ENCODE results near the gene ZNF684. TPM values are rescaled to one million over a fixed set of nuclear protein-coding genes. Genes with fewer than 3 reads are reported as not detected.
"Not testable (repeated sequence)": the region's sequence is repeated elsewhere in the genome, so short reads cannot be mapped to it uniquely, and the experiment has no call there.

ZNF684 gene
- 1 to 10 TPM; 5.2 to 8.3 TPM for total RNA-seq
- long read RNA-seq, partial matches to known transcripts, result 0 of 3 reads
- long read RNA-seq, other reads (novel, unspliced or antisense), result 1 of 3 reads

DNA sequence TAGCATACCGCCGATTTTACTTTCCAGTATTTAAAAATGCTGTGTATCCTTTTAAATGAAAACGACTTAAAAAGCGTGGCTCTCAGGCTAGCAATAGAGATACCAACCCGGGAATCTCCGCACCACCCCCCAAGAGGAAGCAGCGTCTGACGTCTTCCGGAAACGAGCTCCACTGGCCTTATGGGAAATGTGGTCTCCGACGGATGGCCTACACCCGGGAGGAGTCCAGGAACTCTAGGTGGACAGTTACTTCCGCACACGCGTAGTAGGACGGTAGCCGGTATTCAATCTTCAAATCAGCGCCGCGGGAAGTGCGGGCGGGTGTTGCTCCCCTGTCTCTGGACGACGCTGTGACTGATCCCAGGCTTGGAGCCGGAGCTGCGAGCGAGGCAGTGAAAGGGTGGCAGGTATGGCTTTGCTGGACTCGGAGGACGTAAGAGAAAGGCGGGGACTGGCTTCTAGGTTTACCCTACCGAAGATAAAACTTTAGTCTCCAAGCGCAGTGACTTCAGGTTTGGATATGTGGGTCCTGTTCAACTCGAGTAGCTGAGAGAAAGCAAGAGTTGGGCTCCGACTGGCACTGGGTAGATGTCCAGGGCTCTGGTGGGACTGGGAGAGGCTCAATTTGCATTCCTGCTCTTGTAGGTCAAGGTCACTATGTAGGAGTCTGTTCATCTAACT is at the start of gene ZNF684:
ZNF684 (plus strand) TSS at position 257 of the 681 bp plus-strand sequence. CDS start 1,530 bp downstream, outside the sequence.
- intact Hi-C loops (cut with DNase I, micrococcal nuclease), result no loop called here
- DNase-seq, result peak; percentile 88 to 94
- ATAC-seq, result peak; percentile 97

DNA sequence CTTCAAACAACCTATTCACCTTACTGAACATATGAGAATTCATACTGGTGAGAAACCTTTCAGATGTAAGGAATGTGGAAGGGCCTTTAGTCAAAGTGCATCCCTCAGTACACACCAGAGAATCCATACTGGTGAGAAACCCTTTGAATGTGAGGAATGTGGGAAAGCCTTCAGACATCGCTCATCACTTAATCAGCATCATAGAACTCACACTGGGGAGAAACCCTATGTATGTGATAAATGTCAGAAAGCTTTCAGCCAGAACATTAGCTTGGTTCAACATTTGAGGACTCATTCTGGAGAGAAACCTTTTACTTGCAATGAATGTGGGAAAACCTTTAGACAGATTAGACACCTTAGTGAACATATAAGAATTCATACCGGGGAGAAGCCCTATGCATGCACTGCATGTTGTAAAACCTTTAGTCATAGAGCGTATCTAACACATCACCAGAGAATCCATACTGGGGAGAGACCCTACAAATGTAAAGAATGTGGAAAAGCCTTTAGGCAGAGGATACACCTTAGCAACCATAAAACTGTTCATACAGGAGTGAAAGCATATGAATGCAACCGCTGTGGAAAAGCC is 36.0 kb upstream of the ZNF684 start:
- DNase-seq (no peak), ATAC-seq (no peak)
- intact Hi-C loops (cut with DNase I, micrococcal nuclease), result no loop called here

DNA sequence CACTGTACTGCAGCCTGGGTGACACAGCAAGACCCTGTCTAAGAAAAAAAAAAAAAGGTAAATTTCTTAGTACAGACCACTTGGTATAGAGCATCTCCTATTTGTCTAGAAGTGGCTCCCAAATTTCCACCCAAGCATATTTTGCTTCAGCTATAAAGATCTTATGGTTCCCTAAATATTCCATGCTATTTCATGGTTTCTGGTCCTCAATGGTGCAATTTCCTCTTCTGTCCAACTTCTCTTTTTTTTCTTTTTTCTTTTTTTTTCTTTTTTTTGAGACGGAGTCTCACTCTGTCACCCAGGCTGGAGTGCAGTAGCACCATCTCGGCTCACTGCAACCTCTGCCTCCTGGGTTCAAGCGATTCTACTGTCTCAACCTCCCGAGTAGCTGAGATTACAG is 28.8 kb upstream of the ZNF684 start:
- ATAC-seq; DNase-seq; intact Hi-C loops (cut with DNase I, micrococcal nuclease): not testable (repeated sequence)

DNA sequence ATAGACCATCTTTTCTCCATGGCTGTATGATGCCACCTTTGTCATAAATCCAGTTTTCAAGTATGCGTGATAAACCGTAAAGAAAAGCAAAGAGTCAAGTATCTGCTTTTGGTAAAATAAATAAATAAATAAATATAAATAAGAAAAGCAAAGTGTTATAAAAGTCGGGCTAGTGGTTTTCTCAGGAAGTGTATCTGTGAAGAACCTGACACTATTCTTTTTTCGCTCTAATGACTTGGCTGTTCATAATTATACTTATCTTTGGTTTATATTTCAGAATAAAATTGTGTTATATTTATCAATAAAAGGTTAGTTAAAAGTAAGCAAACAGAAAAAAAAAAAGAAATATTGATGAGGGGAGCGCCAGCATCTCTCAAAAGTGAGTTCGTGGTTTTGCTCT is 23.5 kb upstream of the ZNF684 start:
- no peak for ATAC-seq
- no peak for DNase-seq
- intact Hi-C loops (cut with DNase I, micrococcal nuclease), result no loop called here

DNA sequence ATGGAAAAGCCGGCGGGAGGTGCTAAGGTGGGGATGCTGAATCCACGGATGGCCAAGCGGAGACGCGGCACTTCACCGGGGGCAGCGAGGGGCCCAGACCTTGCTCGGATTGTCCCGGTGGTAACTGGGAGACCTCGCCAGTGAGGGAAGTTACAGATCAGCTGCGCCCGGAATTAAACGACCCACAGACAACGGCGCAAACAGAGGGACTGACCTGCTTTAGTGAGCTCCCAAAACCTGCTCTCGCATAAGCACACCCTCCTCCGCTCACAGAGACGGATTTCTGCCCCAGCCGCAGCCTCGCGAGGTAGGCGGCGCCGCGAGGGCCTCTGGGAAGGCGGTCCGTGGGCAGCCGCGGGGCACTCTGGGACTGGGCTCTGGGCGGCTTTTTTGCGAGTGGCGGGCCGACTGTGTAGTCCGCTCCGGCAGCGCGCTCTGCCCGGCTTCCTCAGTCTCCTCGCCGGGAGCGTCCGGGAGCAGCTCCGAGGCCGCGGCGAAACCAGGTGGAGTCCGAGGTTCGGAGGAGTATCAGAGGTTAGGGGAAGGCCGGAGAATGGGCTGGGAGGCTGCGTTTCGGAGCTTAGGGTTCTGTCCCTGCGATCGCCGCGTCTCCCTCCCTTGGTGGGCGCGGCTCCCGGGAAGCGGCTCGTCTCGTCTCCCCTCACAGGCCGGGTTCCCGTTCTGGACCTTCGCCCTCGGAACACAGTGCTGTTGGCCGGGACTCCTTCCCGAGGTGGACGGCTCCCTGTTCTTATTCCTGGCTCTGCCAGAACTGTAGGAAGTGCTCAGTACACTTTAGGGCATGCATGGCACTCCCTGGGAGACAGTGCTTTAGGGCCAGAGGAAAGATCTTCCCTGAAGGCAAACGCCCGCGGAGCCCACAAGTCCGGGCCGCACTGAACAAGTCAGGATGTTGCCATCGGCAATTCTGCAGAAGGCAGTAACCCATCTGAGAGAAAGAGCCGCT is 22.8 kb upstream of the ZNF684 start, which contains the start of gene EXO5:
EXO5 (plus strand) TSS at position 393 of the 967 bp plus-strand sequence. CDS start 5,778 bp downstream, outside the sequence.
- intact Hi-C loops (cut with DNase I, micrococcal nuclease), result no loop called here
- ATAC-seq, result peak; percentile 99

DNA sequence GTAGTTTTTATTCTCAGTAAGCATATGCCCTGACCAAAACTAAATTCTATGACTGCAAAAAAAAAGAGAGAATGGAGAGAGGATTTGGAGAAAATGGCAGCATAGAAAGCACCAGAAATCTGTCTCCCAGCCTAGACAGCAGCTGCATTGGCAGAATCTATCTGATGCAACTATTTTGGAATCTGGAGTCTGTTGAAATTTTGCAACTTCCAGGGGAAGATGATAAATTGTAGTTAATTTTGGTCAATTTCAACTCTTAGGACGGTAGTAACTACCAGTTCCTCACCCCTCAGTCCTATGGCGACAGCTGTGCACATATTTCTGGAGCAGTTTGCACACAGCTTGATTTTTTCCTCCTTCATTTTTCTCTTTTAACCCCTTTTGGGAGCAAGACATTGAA is 11.9 kb upstream of the ZNF684 start:
- intact Hi-C loops (cut with DNase I, micrococcal nuclease), result no loop called here
- ATAC-seq (no peak), DNase-seq (no peak)

More for the DNA sequence above, 22.8 kb upstream of the ZNF684 start, which contains the start of gene EXO5:
- peak; percentile 73 to 87 for DNase-seq

DNA sequence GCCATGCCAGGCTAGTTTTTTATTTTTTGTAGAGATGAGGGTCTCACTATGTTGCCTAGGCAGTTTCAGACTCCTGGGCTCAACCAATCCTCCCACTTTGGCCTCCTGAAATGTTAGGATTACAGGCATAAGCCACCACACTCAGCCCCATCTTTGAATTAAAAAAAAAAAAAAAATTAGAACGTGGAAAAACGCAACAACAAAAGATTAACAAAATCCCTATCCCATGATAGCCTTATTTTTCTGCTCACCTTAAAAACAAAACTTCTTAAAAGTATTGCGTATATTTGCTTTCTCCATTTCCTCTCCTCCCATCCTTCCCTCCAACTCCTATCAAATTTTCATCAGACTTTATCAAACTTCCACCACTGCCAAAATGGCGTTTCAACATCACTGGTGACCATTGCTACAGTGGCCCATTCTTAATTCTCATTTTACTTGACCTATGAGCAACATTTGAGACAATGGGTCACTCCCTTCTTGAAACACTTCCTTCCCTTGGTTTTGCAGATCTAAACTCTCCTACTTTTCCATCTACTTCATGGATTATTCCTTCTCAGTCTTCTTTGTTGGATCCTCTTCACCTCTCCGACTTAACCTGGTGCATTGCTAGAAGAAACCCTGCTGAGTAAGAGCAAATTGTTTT is 579 bp upstream of the ZNF684 start:
- no peak for DNase-seq

DNA sequence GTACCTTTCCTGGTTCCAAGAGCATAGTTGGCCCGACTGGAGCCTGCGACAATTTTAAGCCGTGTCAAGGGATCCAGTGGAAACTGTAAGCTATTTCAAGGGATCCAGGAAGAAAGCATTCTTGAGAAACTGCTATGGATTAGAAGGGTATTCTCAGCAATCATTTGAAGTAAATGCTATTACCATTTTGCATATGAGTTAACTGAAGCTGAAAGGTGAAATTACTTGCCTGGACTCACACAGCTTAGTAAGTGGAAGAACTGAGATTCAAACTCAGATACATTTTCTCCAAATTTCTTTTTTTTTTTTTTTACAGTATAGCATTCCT is 589 bp downstream of the ZNF684 start:
- DNase-seq (no peak), ATAC-seq (no peak)
- intact Hi-C loops (cut with DNase I, micrococcal nuclease), result no loop called here

More for the DNA sequence above, 579 bp upstream of the ZNF684 start:
- peak; percentile 1 for ATAC-seq
- intact Hi-C loops (cut with DNase I, micrococcal nuclease), result no loop called here

DNA sequence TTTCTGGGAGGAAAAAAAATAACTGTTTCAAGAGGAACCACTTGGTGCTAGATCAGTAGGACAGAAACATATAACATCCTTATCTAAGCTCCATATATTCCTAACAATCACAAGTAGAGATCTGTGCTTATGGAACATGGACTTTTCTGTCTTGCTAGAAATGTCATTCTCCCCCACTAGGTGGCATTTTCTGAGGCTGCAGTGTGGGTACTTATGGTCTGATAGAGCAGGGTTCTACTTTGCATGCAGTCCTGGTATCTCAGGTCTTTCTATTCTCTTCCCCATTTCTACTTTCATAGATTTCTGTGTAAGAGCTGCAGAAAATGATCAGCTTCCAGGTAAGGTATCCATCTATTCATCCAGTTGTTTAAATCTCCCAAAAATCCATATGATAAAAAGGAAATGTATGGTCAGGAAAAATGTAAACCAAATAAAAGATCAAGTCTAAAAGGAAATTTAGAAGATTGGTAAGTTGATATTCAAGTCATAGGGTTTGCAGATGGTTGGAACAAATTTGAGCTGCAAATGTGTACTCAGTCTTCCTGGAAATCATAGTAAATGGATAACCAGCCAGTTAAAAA is 1.5 kb downstream of the ZNF684 start:
- ATAC-seq (peak; percentile 53), DNase-seq (peak in 1 of 2 donors; percentile 8)
- intact Hi-C loops (cut with DNase I, micrococcal nuclease), result no loop called here

DNA sequence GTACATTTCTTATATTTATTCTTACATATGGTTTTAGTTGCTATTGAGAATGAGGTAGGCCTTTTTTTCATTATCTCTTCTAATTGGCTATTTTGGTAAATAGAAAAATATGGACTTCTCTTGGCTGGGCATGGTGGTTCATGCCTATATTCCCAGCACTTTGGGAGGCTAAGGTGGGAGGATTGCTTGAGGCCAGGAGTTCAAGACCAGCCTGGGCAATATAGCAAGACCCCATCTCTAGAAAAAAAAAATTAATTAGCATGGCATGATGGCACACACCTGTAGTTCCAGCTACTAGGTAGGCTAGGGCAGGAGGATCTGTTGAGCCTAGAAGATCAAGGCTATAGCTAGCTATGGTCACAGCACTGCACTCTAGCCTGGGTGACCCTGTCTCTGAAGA is 3.2 kb downstream of the ZNF684 start:
- intact Hi-C loops (cut with DNase I, micrococcal nuclease), result no loop called here

DNA sequence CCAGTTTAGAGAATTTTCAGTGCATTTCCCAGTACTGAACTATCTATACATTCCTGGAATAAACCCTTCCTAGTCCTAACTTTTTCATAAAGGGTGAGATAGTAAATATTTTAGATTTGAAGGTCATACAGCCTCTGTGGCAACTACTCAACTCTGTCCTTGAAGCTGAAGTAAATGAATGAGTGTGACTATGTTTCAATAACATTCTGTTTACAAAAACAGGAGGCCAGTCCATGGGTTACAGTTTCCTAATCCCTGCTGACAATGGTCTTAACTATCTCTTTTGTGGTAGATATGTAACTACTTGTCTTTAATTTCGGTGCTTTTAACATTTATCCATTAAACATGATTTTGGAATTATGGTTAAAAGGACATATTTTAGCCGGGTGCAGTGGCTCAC is 4.3 kb downstream of the ZNF684 start:
- DNase-seq (no peak), ATAC-seq (no peak)
- intact Hi-C loops (cut with DNase I, micrococcal nuclease), result no loop called here

More for the DNA sequence above, 3.2 kb downstream of the ZNF684 start:
- ATAC-seq (no peak), DNase-seq (no peak)

DNA sequence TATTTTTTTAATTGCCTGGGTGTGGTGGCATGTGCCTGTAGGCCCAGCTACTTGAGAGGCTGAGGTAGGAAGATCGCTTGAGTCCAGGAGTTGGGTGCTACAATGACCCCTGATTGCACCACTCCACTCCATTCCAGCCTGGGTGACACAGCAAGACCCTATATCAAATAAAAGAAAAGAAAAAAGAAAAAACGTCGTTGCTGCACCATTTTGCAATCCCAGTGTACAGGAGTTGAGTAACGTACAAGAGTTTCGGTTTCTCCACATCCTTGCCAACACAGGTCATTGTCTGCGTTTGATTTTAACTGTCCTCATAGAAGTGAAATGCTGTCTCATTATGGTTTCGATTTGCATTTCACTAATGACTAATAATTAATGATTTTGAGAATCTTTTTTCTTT is 7.9 kb downstream of the ZNF684 start:
- ATAC-seq (no peak), DNase-seq (no peak)
- intact Hi-C loops (cut with DNase I, micrococcal nuclease), result no loop called here

DNA sequence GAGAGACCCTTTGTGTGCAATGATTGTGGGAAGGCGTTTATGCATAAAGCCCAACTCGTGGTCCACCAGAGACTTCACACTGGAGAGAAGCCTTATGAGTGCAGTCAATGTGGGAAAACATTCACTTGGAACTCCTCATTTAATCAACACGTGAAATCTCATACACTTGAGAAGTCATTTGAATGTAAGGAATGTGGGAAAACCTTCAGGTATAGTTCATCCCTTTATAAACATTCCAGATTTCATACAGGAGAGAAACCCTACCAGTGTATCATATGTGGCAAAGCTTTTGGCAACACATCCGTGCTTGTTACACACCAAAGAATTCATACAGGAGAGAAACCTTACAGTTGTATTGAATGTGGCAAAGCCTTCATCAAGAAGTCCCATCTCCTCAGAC is 15.5 kb downstream of the ZNF684 start:
- intact Hi-C loops (cut with DNase I, micrococcal nuclease), result no loop called here
- no peak for ATAC-seq
- no peak for DNase-seq

DNA sequence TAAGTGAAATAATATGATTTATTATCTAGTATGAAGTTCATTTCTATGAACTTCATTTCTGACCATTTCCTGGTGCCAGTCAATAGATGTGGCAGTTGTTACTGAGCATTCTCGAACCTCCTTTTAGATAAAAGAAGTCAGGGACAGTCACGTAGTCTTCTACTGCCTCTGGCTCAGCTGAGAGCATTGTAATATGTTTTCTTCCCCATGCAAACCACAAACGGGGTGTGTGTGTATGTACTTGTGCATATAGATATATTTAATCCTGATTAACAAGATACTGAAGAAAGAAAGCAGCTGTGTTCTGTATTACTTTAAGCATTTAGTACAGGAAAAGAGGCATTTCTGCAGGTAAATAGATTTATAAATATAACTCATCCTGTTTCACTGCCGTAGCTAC is 21.6 kb downstream of the ZNF684 start:
- no peak for ATAC-seq
- DNase-seq, result no peak
- intact Hi-C loops (cut with DNase I, micrococcal nuclease), result no loop called here

DNA sequence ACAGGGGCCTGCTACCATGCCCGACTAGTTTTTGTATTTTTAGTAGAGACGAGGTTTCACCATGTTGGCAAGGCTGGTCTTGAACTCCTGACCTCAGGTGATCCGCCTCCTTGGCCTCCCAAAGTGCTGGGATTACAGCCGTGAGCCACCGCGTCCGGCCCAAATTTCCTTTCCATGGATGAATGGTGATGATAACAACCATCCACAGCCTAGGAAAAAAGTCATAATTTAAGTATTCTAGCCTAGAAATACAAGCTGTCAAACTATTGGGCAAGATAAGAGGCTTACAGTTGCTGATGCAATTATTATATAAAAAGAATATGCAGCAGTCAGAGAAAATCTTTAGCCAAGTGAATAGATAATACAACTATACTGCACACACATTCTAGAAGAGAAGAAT is 23.4 kb downstream of the ZNF684 start:
- DNase-seq; intact Hi-C loops (cut with DNase I, micrococcal nuclease); ATAC-seq: not testable (repeated sequence)

DNA sequence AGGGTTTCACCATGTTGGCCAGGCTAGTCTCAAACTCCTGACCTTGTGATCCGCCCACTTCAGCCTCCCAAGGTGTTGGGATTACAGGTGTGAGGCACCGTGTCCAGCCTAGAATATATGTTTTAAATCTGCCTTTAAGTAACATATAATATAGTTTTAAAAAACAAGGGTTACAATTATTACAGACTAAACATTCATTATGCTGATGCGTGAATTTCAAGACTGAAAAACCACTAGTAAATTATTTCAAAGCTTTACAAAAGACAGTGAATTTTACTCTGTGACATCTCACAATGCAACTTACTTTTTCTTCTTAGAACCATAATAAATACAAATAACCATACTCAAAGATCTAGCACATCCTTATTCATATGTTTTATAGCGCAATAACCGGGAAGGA is 24.7 kb downstream of the ZNF684 start:
- intact Hi-C loops (cut with DNase I, micrococcal nuclease), result no loop called here
- no peak for ATAC-seq

DNA sequence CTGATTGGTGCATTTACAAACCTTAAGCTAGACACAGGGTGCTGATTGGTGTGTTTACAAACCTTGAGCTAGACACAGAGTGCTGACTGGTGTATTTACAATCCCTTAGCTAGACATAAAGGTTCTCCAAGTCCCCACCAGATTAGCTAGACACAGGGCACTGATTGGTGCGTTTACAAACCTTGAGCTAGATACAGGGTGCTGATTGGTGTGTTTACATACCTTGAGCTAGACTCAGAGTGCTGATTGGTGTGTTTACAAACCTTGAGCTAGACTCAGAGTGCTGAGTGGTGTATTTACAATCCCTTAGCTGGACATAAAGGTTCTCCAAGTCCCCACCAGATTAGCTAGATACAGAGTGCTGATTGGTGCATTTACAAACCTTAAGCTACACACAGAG is 26.8 kb downstream of the ZNF684 start:
- ATAC-seq; DNase-seq; intact Hi-C loops (cut with DNase I, micrococcal nuclease): not testable (repeated sequence)

More for the DNA sequence above, 24.7 kb downstream of the ZNF684 start:
- DNase-seq, result no peak

DNA sequence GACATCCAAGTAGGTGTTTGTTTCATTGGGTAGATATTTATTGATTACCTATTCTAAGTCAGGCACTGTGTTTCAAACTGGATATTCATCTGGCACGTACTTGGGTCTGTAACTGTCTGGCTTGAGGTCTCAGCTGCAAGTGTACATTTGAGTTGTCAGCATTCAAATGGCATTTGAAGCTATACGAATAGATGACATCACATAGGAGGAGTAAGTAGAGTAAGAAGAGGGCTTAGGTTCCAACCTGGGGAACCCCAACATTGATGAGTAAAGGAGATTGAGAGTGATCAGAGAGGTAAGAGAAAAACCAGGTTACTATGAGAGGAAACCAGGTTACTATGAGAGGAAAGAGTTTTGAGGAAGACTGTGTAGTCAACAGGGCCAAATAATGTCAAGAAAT is 30.7 kb downstream of the ZNF684 start:
- ATAC-seq, result no peak
- intact Hi-C loops (cut with DNase I, micrococcal nuclease), result no loop called here
- DNase-seq, result no peak

Data from left colon (tissue), 2 donors.